Epithelial cell of prostate (primary cell): ENCODE measurements around the gene FIBP.

Experiments
- DNase-seq: peaks from one replicate; pipeline ENCODE4 v3.0.0-alpha.2; 2011; ENCODE audit warnings: low read depth, low spot score
- H3K27ac ChIP-seq: fragments of 450-650 bp; 2 replicates; pipeline ENCODE4 v1.5.1; 2017; ENCODE audit warnings: mild to moderate bottlenecking

FIBP gene

DNA sequence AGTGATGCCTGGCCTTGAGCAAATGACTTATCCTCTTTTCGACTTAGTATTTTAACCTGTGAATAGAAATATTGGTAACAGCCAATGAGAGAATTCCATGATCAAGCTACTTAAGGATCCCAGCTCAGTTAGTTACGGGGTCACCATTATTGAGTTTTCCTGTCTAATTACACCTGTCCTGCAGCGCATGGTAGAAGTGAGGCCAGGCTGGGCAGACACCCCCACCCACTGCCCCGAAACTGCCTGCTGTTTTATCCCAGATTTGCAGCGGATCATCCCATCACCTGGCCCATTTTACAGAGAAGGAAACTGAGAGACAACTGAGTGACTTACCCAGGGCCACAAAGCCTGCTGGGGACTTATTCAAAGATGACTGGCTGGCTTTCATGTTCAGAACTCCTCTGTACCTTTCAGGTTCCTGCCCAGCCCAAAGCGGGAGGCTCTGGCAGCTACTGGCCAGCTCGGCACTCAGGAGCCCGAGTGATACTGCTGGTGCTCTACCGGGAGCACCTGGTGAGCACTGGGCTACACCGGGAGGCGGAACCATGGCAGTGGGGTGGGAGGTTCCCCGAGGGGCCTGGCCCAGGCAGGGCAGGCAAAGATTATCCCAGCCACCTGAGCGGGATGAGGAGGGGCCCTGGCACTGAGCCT lies 26.6 kb downstream of the FIBP start:
- H3K27ac ChIP-seq, result peak overlapping the region; percentile 96
- no peak for DNase-seq

DNA sequence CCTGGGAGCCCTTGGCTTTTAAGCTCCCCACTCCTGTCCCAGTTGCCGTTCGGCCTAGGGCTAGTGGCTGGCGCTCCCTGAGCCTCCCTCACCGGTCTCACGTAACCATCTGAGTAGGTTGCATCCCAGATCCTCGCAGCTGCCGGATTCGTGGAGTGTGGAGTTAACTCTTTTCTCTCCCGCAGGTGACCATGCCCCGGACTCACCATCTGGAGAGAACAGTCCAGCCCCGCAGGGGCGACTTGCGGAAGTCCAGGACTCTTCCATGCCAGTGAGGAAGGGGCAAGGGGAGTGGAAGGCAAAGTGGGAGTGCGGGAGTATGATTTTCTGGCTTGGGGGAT lies 27.1 kb downstream of the FIBP start:
- H3K27ac ChIP-seq, result peak overlapping the region; percentile 96
- no peak for DNase-seq

- peak within 1 kb of the TSS; percentile 96 for H3K27ac ChIP-seq
- peak; percentile 87 for DNase-seq
Observed at GRCh38 chr11:65860278-65861164, 27.8 kb downstream of the FIBP start, which contains the start of gene MUS81. Gene MUS81 (plus strand): TSS chr11:65860433. CDS start chr11:65860754, 321 bp downstream.

DNA sequence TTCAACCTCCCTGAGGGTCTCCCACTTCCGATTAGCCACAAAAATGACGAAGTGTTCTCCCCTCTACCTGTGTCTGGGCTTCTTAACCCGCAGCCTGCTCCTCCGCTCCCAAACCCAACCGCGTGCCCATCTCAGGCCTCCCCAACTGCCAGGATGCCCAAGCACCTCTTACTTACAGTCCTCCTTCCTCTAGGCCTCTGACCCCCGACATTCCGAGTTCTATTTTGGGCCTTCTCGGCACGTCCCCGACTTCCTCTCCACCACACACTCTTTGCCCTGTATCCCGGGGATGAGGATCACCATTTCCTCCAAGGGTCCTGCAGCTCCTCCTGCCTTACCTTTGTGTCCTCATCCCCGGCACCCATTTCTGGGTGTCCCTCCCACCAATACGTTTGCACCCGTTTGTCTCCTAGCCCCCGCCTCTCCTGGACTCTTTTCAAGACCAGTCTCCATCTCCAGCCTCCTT lies 28.4 kb downstream of the FIBP start:
- peak overlapping the region; percentile 96 for H3K27ac ChIP-seq
- no peak for DNase-seq

DNA sequence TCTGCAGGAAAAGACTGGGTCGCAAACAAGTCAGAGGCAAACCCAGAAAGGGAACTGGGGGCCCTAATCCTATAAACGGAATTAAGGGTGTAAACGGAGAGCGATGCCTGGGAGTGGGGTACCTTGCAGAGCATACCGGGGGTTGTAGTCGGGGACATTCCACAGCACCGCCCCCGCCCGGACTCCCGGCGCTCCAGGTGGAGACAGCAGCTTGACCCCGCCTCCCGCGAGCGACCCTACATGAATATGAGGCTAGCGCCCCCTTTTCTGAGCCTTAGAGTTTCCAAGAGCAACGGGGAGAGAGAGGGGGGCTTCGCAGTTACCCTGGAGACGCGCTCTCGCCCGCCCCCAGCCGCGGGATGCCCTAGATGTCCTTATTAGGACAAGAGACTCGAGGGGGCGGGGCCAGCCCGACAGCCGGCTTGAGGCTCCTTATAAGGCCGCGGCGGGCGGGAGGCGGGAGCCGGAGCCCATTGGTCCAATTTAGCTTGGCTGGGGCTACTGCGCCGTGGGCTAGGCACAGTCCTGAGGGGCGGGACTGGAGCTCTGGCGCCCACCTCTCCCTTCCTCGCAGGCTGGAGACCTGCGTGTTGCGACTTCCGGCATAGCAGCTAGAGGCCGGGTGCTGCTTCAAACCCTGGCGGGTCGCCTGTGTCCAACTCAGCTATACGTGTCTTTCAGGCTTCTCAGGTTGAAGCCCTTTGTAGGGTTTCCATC lies 29.0 kb downstream of the FIBP start:
- peak; percentile 66 for DNase-seq
- peak overlapping the region; percentile 96 for H3K27ac ChIP-seq

- DNase-seq, result no peak
- peak overlapping the region; percentile 96 for H3K27ac ChIP-seq
Observed at GRCh38 chr11:65858681-65859087, 29.6 kb downstream of the FIBP start.

- peak within 1 kb of the TSS; percentile 96 for H3K27ac ChIP-seq
- peak; percentile 91 for DNase-seq
Observed at GRCh38 chr11:65857853-65858680, 30.2 kb downstream of the FIBP start, which contains the start of gene CFL1. Gene CFL1 (minus strand): TSS chr11:65858180. CDS start chr11:65858099, 81 bp downstream.

DNA sequence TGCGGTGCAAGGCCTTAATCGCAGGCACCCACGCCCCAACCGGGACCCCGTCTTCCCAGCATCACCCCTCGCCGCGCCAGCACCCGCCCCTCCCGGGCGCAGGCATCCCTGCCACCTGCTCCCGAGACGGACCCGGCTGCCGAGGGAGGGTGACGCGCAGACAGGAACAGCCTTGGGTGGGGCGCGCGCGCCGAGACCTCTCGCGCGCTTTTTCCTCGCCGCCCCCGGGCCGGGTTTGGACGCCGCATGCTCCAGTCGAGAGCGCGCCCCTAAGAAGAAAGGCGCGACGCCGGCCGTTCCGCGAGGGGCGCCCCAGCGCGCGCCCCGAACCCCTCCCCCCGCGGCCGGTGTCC lies 30.8 kb downstream of the FIBP start:
- DNase-seq, result no peak
- H3K27ac ChIP-seq, result peak overlapping the region; percentile 96

DNA sequence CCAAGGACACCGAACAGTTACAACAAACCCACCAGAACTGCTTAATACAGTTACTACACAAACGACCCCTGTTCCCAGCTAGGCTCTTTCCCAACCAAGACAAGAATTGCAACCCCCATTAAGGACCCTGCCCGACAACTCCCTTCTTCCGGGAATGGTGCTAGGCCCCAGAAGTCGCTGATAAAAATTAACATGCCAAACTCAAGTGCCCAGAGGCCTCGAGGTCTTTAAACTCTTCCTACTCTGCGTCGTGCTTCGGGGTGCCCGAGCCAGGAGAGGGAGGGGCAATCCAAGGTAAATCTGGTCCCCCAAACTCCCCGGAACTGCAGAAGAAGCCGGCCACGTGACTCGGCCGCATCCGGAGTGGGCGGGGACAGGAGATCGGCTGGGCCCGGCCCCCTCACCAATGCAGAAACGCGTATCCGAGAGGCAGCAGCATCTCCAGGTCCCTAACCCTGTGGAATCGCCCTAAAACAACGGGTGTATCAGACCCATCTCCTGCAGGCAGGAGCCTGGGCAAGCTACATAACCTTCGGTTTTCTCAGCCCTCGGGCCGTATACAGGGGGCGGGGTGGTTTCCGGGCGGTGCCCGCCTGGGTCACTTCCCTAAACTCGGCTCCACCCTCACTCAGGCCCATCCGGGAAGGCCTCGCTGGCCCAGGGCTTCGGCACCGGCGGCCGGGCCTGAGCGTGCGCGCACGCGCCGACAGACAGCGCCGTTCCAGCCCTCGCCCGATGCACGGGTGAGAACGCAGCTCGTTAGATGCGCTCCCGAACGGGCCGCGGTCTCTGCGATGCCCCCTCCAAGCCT lies 31.4 kb downstream of the FIBP start:
- H3K27ac ChIP-seq, result peak overlapping the region; percentile 96
- no peak for DNase-seq

GRCh38 chr11:65855927-65856363 lies 32.3 kb downstream of the FIBP start:
- DNase-seq, result no peak
- H3K27ac ChIP-seq, result peak overlapping the region; percentile 96

GRCh38 chr11:65854852-65855837 lies 33.1 kb downstream of the FIBP start:
- DNase-seq, result no peak
- no peak overlapping the region for H3K27ac ChIP-seq

GRCh38 chr11:65854161-65854592 lies 34.1 kb downstream of the FIBP start:
- no peak overlapping the region for H3K27ac ChIP-seq
- no peak for DNase-seq

GRCh38 chr11:65853246-65853979 lies 34.9 kb downstream of the FIBP start:
- H3K27ac ChIP-seq, result no peak overlapping the region

GRCh38 chr11:65852508-65853245 lies 35.6 kb downstream of the FIBP start:
- DNase-seq, result no peak
- no peak overlapping the region for H3K27ac ChIP-seq

More at GRCh38 chr11:65853246-65853979, 34.9 kb downstream of the FIBP start:
- no peak for DNase-seq

DNA sequence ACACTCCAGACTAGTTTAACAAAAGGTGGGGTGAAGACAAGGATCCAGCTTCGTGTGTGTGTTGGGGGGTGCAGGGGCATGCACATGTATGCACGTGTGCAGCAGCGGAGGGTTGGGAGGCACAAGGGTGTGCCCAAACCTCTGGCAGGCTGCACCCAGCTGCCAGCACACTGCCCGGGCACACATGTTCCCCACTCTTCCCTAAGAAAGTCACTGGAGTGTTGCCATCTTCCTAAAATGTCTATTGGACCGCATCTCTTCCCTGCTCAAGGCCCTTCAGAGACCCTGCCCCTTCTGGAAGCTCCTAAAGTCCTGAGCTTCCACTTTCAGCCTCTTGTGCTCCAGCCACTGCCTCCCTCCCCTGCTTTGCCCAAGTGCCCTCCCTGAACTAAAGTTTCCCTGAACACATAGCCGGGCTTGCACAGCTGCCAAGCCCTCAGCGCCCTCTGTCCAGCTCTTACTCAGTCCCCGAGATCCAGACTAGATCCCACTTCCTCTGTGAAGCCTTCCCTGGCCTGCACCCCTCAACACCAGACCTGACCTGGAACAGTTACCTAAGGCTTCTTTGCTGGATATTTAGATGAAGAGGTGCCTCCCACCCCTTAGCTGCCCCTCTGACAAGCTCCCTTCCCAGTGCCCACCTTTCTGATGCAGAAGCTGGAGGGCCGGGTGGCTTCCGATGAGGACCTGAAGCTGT lies 36.3 kb downstream of the FIBP start:
- DNase-seq, result no peak
- H3K27ac ChIP-seq, result no peak overlapping the region

GRCh38 chr11:65851083-65851579 lies 37.1 kb downstream of the FIBP start:
- H3K27ac ChIP-seq, result no peak overlapping the region
- no peak for DNase-seq
